ENCODE data around the gene AGMO. TPM values are rescaled to one million over a fixed set of nuclear protein-coding genes. Genes with fewer than 3 reads are reported as not detected.

AGMO gene
- polyA plus RNA-seq, 3 donors: not detected

GRCh38 chr7:15178065-15178464 lies 383.8 kb downstream of the AGMO start:
- H4K20me1 ChIP-seq (ENCODE audit: insufficient read depth, low read length): no peaks in the 10 kb centered on the region
- Mint-ChIP-seq H3K9me3 (peaks cover 0 to 7% (median 2%) of the 10 kb centered on the region in 7 donors), H3K27ac (no peak overlapping the region), H3K36me3 (no peaks in the 10 kb centered on the region), H3K4me1 (no peaks in the 10 kb centered on the region), H3K4me3 (no peak overlapping the region), H3K27me3 (ENCODE audit: low read depth in 3 of 3) (peaks cover 0 to 2% (median 1%) of the 10 kb centered on the region in 3 donors)
- H2AFZ ChIP-seq (ENCODE audit: insufficient read depth, low read depth, low read length, poor library complexity, severe bottlenecking): no peak overlapping the region
- H3K27me3 ChIP-seq (ENCODE audit: control insufficient read depth in 2 of 2, insufficient read depth in 2 of 2, low read length in 2 of 2): no peaks in the 10 kb centered on the region
- H3K9ac ChIP-seq (ENCODE audit: insufficient read depth, low read length, poor library complexity, severe bottlenecking): no peak overlapping the region
- no peaks in the 10 kb centered on the region for H3K79me2 ChIP-seq (ENCODE audit: insufficient read depth, low read length)
- no peak overlapping the region for H3K4me3 ChIP-seq (replicated peaks in 1 of 3; ENCODE audit: low read depth in 2 of 3, low read length in 3 of 3)
- no CpG with 5 or more reads among the region's 1 CpG for WGBS (ENCODE audit: insufficient coverage)
- H3K4me1 ChIP-seq (ENCODE audit: control insufficient read depth in 1 of 2, insufficient read depth in 2 of 2, low read length in 2 of 2): no peaks in the 10 kb centered on the region
- DNase-seq: no peak
- H3K9me3 ChIP-seq (replicated peaks in 1 of 2; ENCODE audit: control insufficient read depth in 1 of 2, insufficient read depth in 1 of 2, low read length in 2 of 2): peaks cover 0 to 3% of the 10 kb centered on the region in 2 donors
- H3K27ac ChIP-seq (ENCODE audit: low read depth in 1 of 2, low read length in 2 of 2): no peak overlapping the region
- intact Hi-C loops (cut with micrococcal nuclease): no loop called here
- TF ChIP-seq CTCF (IDR thresholded peaks at IDR 0.05): no peak
- H3K36me3 ChIP-seq (replicated peaks in 1 of 2; ENCODE audit: control insufficient read depth in 1 of 2, insufficient read depth in 2 of 2, low read length in 2 of 2): no peaks in the 10 kb centered on the region
- no peak overlapping the region for H3K4me2 ChIP-seq (replicated peaks; ENCODE audit: extremely low read depth, low read length, poor library complexity, severe bottlenecking)

GRCh38 chr7:15176089-15176488 lies 385.7 kb downstream of the AGMO start:
- intact Hi-C loops (cut with micrococcal nuclease): no loop called here
- no peak overlapping the region for H2AFZ ChIP-seq (ENCODE audit: insufficient read depth, low read depth, low read length, poor library complexity, severe bottlenecking)

More at GRCh38 chr7:15176089-15176488, 385.7 kb downstream of the AGMO start:
- H3K4me2 ChIP-seq (replicated peaks; ENCODE audit: extremely low read depth, low read length, poor library complexity, severe bottlenecking): no peak overlapping the region
- no peaks in the 10 kb centered on the region for H3K36me3 ChIP-seq (replicated peaks in 1 of 2; ENCODE audit: control insufficient read depth in 1 of 2, insufficient read depth in 2 of 2, low read length in 2 of 2)
- H3K9me3 ChIP-seq (replicated peaks in 1 of 2; ENCODE audit: control insufficient read depth in 1 of 2, insufficient read depth in 1 of 2, low read length in 2 of 2): no peaks in the 10 kb centered on the region
- H3K4me1 Mint-ChIP-seq: no peaks in the 10 kb centered on the region
- peaks cover 0 to 2% (median 1%) of the 10 kb centered on the region in 3 donors for H3K27me3 Mint-ChIP-seq (ENCODE audit: low read depth in 3 of 3)
- no peak overlapping the region for H3K27ac Mint-ChIP-seq
- no peaks in the 10 kb centered on the region for H4K20me1 ChIP-seq (ENCODE audit: insufficient read depth, low read length)
- H3K27me3 ChIP-seq (ENCODE audit: control insufficient read depth in 2 of 2, insufficient read depth in 2 of 2, low read length in 2 of 2): no peaks in the 10 kb centered on the region
- no peak overlapping the region for H3K4me3 ChIP-seq (replicated peaks in 1 of 3; ENCODE audit: low read depth in 2 of 3, low read length in 3 of 3)
- no peak for TF ChIP-seq CTCF (IDR thresholded peaks at IDR 0.05)
- H3K27ac ChIP-seq (ENCODE audit: low read depth in 1 of 2, low read length in 2 of 2): no peak overlapping the region
- H3K9ac ChIP-seq (ENCODE audit: insufficient read depth, low read length, poor library complexity, severe bottlenecking): no peak overlapping the region
- H3K9me3 Mint-ChIP-seq: peaks cover 0 to 2% (median 0%) of the 10 kb centered on the region in 7 donors
- no peaks in the 10 kb centered on the region for H3K36me3 Mint-ChIP-seq
- H3K4me1 ChIP-seq (ENCODE audit: control insufficient read depth in 1 of 2, insufficient read depth in 2 of 2, low read length in 2 of 2): no peaks in the 10 kb centered on the region
- H3K79me2 ChIP-seq (ENCODE audit: insufficient read depth, low read length): no peaks in the 10 kb centered on the region
- DNase-seq: no peak
- no CpG with 5 or more reads among the region's 4 CpGs for WGBS (ENCODE audit: insufficient coverage)
- no peak overlapping the region for H3K4me3 Mint-ChIP-seq
